Stimulated activated CD8-positive, alpha-beta memory T cell treated with anti-CD3 and anti-CD28 coated beads, Interleukin-7, amount 100 ng/mL, for 24 hours (primary cell): ENCODE results near the gene SHKBP1.
A peak's percentile ranks its signal among the peaks of the same experiment; 100 is the strongest.
"Not testable (repeated sequence)": the region's sequence is repeated elsewhere in the genome, so short reads cannot be mapped to it uniquely, and the experiment has no call there.

Source experiments
- DNase-seq: peaks from one replicate; pipeline ENCODE4 v3.0.0-alpha.2; 2020; ENCODE audit warnings: low read depth

The SHKBP1 gene

GRCh38 chr19:40555978-40556689 lies 20.5 kb upstream of the SHKBP1 start:
- DNase-seq = no peak

- no peak for DNase-seq
Observed at GRCh38 chr19:40556953-40557530, 19.6 kb upstream of the SHKBP1 start.

DNA sequence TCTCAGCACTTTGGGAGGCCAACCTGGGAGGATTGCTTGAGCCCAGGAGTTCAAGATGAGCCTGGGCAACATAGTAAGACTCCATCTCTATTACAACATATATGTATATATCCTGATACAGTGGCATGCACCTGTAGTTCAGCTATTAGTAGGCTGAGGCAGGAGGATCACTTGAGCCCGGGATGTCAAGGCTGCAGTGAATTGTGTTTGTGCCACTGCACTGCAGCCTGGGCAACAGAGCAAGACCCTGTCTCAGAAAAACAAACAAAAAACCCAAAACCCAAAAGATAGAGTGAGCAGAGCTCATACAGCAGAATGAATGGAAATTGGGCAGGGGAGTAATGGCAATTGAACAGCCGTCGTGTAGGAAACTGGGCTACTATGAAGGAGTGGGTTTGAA lies 17.3 kb upstream of the SHKBP1 start:
- DNase-seq = no peak

DNA sequence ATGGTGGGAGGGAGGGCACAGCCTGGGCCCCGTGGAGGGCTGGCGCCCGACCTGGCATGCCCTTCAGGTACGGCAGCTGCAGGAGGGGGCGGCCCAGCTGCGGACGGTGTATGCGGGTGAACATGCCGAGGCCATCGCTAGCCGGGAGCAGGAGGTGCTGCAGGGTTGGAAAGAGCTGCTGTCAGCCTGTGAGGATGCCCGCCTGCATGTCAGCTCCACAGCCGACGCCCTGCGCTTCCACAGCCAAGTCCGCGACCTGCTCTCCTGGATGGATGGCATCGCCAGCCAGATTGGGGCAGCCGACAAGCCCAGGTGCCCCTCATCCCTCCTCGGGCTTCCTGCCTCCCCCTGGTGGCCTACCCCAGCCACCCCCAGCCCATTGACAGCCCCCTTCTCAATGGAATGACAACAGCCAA lies 16.6 kb upstream of the SHKBP1 start:
- DNase-seq = no peak

DNA sequence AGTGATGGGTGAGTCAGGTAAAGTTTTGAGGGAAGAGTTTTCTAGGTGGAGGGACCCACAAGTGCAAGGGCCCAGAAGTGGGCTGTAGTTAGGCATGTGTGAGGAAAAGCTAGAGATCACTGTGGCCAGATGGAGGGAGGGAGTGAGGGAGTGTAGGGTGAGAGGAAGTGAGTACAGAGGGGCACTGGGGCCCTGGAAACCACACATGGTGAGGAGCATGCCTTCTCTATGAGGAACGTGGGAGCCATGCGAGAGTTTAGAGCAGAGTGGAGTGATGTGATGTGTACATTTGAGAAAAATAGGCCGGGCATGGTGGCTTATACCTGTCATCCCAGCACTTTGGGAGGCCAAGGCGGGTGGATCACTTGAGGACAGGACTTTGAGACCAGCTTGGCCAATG lies 14.7 kb upstream of the SHKBP1 start:
- no peak for DNase-seq

DNA sequence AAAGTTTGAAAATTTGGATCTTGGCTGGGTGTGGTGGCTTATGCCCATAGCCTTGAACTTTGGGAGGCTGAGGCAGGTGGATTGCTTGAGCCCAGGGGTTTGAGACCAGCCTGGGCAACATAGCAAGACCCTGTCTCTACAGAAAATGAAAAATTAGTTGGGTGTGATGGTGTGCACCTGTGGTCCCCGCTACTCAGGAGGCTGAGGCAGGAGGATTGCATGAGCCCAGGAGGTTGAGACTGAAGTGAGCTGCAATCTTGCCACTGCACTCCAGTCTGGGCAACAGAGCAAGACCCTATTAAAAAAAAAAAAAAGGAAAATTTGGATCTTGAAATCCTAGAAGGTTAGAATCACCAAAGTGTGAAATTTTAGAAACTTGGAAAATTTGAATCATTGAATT lies 12.1 kb upstream of the SHKBP1 start:
- not testable (repeated sequence) for DNase-seq

GRCh38 chr19:40565355-40565754 lies 11.3 kb upstream of the SHKBP1 start:
- no peak for DNase-seq

- no peak for DNase-seq
Observed at GRCh38 chr19:40565910-40566495, 10.7 kb upstream of the SHKBP1 start.

- no peak for DNase-seq
Observed at GRCh38 chr19:40567040-40567749, 9.5 kb upstream of the SHKBP1 start.

DNA sequence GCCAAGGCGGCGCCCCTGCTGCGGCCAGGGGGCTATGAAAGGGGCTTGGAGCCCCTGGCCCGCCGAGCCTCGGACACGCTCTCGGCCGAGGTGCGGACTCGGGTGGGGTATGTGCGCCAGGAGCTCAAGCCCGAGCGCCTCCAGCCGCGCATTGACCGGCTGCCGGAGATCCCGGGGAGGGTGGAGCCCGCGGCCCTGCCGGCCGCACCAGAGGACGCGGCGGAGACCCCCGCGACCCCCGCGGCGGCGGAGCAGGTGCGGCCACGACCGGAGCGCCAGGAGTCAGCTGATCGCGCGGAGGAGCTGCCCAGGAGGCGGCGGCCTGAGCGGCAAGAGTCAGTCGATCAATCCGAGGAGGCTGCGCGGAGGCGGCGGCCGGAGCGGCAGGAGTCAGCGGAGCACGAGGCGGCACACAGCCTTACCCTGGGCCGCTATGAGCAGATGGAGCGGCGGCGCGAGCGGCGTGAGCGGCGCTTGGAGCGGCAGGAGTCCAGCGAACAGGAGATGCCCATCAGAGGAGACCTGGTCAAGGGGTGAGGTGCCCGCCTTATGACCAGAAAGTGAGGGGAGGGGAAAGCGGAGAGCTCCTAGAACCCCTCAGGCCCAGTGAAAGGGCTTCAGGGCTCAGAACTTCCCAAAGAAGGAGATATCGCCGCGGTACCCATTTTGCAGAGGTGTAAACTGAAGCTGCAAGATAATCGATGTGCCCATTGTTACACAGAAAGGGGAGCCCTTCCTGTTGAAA lies 8.8 kb upstream of the SHKBP1 start:
- DNase-seq = no peak

DNA sequence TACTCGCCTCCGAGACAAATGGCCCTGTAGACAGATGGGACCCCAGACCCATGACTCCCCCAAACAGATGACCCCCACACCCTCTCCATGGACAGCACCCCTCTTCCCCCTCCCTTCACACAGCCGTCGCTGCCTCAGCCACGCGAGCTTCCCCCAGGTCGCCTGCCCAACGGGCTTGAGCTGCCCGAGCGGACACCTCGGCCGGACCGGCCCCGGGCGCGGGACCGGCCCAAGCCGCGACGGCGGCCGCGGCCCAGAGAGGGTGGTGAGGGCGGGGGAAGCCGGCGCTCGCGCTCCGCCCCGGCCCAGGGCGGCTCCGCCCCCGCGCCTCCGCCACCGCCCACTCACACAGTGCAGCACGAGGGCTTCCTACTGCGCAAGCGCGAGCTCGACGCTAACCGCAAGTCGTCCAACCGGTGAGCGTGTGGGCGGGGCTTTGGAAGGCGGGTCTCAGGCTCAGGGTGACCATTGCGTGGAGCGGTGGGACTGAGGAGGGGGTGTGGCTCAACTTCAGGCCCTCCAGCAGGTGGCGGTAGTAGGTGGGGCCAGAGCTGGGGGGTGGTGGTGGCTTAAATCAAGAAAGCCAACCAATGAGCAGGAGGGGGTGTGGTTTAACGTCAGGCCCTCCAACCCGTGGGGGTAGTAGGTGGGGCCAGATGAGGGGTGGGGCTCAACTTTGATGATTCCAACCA lies 6.2 kb upstream of the SHKBP1 start:
- peak; percentile 88 for DNase-seq

- no peak for DNase-seq
Observed at GRCh38 chr19:40571005-40571318, 5.7 kb upstream of the SHKBP1 start.

GRCh38 chr19:40571831-40572495 lies 4.7 kb upstream of the SHKBP1 start:
- no peak for DNase-seq

DNA sequence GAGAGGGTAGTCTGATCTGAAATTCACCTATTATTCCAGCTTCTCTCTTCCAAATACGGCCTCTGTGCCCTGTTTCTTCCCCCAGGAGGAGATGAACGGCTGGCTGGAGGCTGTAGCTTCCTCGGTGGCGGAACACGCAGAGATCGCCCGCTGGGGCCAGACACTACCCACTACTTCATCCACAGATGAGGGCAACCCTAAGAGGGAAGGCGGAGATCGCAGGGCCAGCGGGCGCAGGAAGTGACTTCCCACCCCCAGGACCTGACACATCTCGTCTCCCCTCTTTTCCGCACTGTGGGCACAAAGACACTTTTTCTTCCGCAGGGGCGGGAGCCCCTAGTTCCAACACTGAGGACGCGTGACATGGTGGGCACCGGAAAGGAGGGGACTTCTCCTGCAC lies 1.3 kb upstream of the SHKBP1 start:
- DNase-seq = no peak

DNA sequence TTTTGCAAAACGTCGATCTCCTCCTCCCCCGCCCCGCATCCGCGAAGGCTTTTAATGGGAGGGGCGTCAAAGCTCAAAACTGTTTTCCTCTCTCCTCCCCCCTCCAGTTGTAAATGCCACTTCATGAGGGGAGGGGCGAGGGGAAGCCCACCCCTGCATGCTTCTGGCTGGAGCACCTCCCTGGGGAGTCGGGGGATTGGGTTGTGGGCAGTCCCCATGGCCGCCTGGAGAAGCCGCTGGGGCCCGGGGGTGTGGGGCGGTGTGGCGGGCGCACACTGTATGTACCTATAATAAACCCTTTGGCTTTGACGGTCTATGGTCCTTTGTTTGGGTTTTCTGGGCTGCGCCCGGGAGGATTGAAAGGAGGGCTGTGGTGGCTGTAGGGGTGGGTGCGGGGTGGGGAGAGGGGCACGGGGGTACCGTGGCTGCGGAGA lies 505 bp upstream of the SHKBP1 start:
- DNase-seq = no peak

DNA sequence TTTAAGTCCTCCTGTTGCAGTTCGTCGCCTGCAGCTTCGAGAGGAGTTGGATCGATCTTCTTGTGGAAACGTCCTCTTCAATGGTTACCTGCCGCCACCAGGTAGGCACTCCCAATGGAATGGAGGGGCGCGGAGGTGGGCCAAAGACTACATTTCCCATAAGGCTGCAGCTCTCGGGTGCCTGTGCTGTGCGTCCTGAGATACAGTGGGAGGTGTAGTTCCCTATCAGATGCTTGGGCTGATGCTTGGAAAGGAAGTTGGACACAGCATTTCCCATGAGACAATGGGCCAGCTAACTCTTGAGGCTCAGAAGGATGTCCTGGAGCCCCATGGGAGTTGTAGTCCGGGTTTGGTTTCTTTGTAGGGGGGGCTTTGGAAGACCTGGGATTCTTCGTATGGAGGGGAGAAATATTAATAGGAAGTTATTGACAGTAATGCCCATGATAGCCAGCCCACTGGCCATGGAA lies 1.8 kb downstream of the SHKBP1 start:
- DNase-seq = no peak

DNA sequence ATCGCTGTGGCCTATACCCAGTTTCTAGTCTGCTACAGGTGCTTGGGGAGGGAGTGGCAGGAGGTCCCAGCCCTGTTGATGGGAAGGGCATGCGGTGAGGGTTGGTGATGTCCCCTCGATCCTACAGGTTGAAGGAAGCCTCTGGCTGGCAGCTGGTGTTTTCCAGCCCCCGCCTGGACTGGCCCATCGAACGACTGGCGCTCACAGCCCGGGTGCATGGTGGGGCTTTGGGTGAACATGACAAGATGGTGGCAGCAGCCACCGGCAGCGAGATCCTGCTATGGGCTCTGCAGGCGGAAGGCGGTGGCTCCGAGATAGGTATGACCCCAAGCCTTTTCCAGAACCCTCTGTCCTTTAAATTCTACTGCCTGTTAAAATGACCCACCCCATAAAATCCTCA lies 3.9 kb downstream of the SHKBP1 start:
- DNase-seq = no peak

DNA sequence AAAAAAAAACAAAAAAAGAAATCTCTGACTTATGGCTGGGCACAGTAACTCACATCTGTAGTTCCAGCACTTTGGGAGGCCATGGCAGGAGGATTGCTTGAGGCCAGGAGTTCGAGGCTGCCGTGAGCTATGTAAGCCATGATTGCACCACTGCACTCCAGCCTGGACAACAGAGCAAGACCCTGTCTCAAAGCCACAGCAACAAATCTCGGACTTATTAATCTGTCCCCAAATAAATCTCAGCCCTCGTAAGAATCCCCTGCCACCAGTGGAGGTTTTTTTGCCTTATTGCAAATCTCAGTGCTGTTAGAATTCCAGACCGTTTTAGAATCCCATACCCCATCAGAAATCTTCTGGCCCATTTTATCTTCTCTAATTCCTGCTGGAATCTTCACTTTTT lies 4.9 kb downstream of the SHKBP1 start:
- no peak for DNase-seq

GRCh38 chr19:40582467-40582866 lies 5.8 kb downstream of the SHKBP1 start:
- DNase-seq = no peak

GRCh38 chr19:40583283-40583682 lies 6.6 kb downstream of the SHKBP1 start:
- no peak for DNase-seq

DNA sequence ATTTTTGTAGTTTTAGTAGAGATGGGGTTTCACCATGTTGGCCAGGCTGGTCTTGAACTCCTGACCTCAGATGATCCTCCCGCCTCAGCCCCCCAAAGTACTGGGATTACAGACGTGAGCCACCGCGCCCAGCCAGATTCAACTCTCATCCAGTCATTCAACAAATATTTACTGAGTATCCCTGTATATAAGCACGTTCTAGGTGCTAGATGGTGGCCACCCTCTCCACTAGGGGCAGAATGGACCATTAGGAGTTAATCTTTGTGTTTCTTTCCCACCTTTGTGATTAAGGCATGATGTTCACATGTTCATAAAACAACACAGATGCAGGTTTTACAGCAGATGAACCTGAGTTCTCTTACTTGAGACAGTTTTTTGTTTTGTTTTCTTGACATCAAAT lies 7.3 kb downstream of the SHKBP1 start:
- DNase-seq = no peak
